Measurements from ENCODE around the gene RIMKLB.
"Not testable (repeated sequence)": the region's sequence is repeated elsewhere in the genome, so short reads cannot be mapped to it uniquely, and the experiment has no call there.

The RIMKLB gene

GRCh38 chr12:8793226-8793625, 95.4 kb downstream of the RIMKLB start:
- H3K36me3 ChIP-seq (ENCODE audit: control insufficient read depth in 4 of 4, insufficient read depth in 4 of 4, low read length in 3 of 4); H3K4me1 ChIP-seq (ENCODE audit: control extremely low read depth in 1 of 4, control insufficient read depth in 4 of 4, insufficient read depth in 4 of 4, low read length in 3 of 4); POLR2A ChIA-PET; H3K27me3 ChIP-seq (replicated peaks in 2 of 5; ENCODE audit: control insufficient read depth in 4 of 5, insufficient read depth in 5 of 5, low read length in 4 of 5); H3K9me3 ChIP-seq (ENCODE audit: control extremely low read depth in 1 of 5, control insufficient read depth in 4 of 5, insufficient read depth in 2 of 5, low read depth in 1 of 5, low read length in 4 of 5); H3K4me3 ChIP-seq (ENCODE audit: control insufficient read depth in 1 of 7, extremely low read depth in 1 of 7, insufficient read depth in 4 of 7, low read depth in 2 of 7, low read length in 6 of 7); DNase-seq; H3K27ac ChIP-seq (ENCODE audit: insufficient read depth in 1 of 2, low read depth in 1 of 2, low read length in 2 of 2, poor library complexity in 1 of 2, severe bottlenecking in 2 of 2); CTCF ChIA-PET: not testable (repeated sequence)
- WGBS (ENCODE audit: insufficient coverage) = no CpG with 5 or more reads among the region's 4 CpGs

GRCh38 chr12:8794611-8795010, 96.8 kb downstream of the RIMKLB start:
- H3K27ac ChIP-seq (ENCODE audit: insufficient read depth in 1 of 2, low read depth in 1 of 2, low read length in 2 of 2, poor library complexity in 1 of 2, severe bottlenecking in 2 of 2); H3K4me1 ChIP-seq (ENCODE audit: control extremely low read depth in 1 of 4, control insufficient read depth in 4 of 4, insufficient read depth in 4 of 4, low read length in 3 of 4); H3K4me3 ChIP-seq (ENCODE audit: control insufficient read depth in 1 of 7, extremely low read depth in 1 of 7, insufficient read depth in 4 of 7, low read depth in 2 of 7, low read length in 6 of 7); H3K36me3 ChIP-seq (ENCODE audit: control insufficient read depth in 4 of 4, insufficient read depth in 4 of 4, low read length in 3 of 4); POLR2A ChIA-PET; CTCF ChIA-PET; DNase-seq; H3K9me3 ChIP-seq (ENCODE audit: control extremely low read depth in 1 of 5, control insufficient read depth in 4 of 5, insufficient read depth in 2 of 5, low read depth in 1 of 5, low read length in 4 of 5); H3K27me3 ChIP-seq (replicated peaks in 2 of 5; ENCODE audit: control insufficient read depth in 4 of 5, insufficient read depth in 5 of 5, low read length in 4 of 5): not testable (repeated sequence)
- 97% methylated on average over 19 of the region's 21 CpGs for WGBS (ENCODE audit: insufficient coverage)

DNA sequence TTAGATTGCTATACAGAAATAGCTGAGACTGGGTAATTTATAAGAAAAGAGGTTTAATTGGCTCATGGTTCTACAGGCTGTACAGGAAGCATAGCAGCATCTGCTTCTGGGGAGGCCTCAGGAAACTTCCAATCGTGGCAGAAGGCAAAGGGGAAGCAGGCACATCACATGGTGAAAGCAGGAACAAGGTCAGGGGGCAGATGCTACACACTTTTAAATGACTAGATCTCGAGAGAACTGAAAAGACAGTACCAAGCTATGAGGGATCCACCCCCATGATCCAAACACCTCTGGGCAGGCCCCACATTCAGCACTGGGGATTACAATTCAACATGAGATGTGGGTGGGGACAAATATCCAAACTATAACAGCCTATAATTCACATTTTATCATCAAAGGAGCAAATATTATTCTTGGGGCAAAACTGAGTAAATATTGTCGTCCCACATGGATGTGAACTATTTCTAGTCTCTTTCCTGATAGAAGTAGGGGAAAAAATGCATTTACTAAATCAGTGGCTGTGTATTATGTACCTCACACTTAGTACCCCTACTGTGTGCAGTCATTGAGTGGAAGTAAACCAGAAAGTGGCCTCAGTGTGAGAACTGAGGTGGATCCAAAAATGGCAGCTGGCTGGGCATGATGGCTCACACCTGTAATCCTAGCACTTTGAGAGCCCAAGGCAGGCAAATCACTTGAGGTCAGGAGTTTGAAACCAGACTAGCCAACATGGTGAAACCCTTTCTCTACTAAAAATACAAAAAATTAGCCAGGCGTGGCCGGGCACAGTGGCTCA, 99.2 kb downstream of the RIMKLB start:
- no peak overlapping the region for H3K4me3 ChIP-seq (ENCODE audit: control insufficient read depth in 1 of 7, extremely low read depth in 1 of 7, insufficient read depth in 4 of 7, low read depth in 2 of 7, low read length in 6 of 7)
- H3K36me3 ChIP-seq (ENCODE audit: control insufficient read depth in 4 of 4, insufficient read depth in 4 of 4, low read length in 3 of 4) = no peaks in the 10 kb centered on the region
- H3K27me3 ChIP-seq (replicated peaks in 2 of 5; ENCODE audit: control insufficient read depth in 4 of 5, insufficient read depth in 5 of 5, low read length in 4 of 5) = no peaks in the 10 kb centered on the region
- CTCF ChIA-PET = interaction anchor here (1.6 kb wide), 1 partner anchor 20 kb away, joined by 4 read pairs; no protein-coding TSS in a partner anchor
- whole genome bisulfite sequencing (ENCODE audit: insufficient coverage) = 93% methylated on average over 5 of the region's 5 CpGs
- no peak overlapping the region for H3K27ac ChIP-seq (ENCODE audit: insufficient read depth in 1 of 2, low read depth in 1 of 2, low read length in 2 of 2, poor library complexity in 1 of 2, severe bottlenecking in 2 of 2)
- no peaks in the 10 kb centered on the region for H3K9me3 ChIP-seq (ENCODE audit: control extremely low read depth in 1 of 5, control insufficient read depth in 4 of 5, insufficient read depth in 2 of 5, low read depth in 1 of 5, low read length in 4 of 5)
- no peak for DNase-seq
- no peaks in the 10 kb centered on the region for H3K4me1 ChIP-seq (ENCODE audit: control extremely low read depth in 1 of 4, control insufficient read depth in 4 of 4, insufficient read depth in 4 of 4, low read length in 3 of 4)
- POLR2A ChIA-PET = no interaction called here

DNA sequence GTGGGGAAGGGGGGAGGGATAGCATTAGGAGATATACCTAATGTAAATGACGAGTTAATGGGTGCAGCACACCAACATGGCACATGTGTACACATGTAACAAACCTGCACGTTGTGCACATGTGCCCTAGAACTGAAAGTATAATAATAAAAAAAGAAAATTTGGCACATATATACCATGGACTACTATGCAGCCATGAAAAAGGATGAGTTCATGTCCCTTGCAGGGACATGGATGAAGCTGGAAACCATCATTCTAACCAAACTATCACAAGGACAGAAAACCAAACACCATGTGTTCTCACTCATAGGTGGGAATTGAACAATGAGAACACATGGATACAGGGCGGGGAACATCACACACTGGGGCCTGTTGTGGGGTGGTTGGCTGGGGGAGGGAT, 103.4 kb downstream of the RIMKLB start:
- H3K9me3 ChIP-seq (ENCODE audit: control extremely low read depth in 1 of 5, control insufficient read depth in 4 of 5, insufficient read depth in 2 of 5, low read depth in 1 of 5, low read length in 4 of 5); H3K27me3 ChIP-seq (replicated peaks in 2 of 5; ENCODE audit: control insufficient read depth in 4 of 5, insufficient read depth in 5 of 5, low read length in 4 of 5); CTCF ChIA-PET; POLR2A ChIA-PET; H3K27ac ChIP-seq (ENCODE audit: insufficient read depth in 1 of 2, low read depth in 1 of 2, low read length in 2 of 2, poor library complexity in 1 of 2, severe bottlenecking in 2 of 2); H3K4me3 ChIP-seq (ENCODE audit: control insufficient read depth in 1 of 7, extremely low read depth in 1 of 7, insufficient read depth in 4 of 7, low read depth in 2 of 7, low read length in 6 of 7); DNase-seq; H3K36me3 ChIP-seq (ENCODE audit: control insufficient read depth in 4 of 4, insufficient read depth in 4 of 4, low read length in 3 of 4); H3K4me1 ChIP-seq (ENCODE audit: control extremely low read depth in 1 of 4, control insufficient read depth in 4 of 4, insufficient read depth in 4 of 4, low read length in 3 of 4): not testable (repeated sequence)
- WGBS (ENCODE audit: insufficient coverage) = no CpG with 5 or more reads among the region's 3 CpGs

DNA sequence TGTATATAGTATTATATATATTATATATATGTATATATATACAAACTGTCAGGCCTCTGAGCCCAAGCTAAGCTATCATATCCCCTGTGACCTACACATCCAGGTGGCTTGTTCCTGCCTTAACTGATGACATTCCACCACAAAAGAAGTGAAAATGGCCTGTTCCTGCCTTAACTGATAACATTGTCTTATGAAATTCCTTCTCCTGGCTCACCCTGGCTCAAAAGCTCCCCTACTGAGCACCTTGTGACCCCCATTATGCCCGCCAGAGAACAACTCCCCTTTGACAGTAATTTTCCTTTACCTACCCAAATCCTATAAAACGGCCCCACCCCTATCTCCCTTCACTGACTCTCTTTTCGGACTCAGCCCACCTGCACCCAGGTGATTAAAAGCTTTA, 107.0 kb downstream of the RIMKLB start:
- not testable (repeated sequence) for H3K9me3 ChIP-seq (ENCODE audit: control extremely low read depth in 1 of 5, control insufficient read depth in 4 of 5, insufficient read depth in 2 of 5, low read depth in 1 of 5, low read length in 4 of 5)

GRCh38 chr12:8805487-8805886, 107.7 kb downstream of the RIMKLB start:
- CTCF ChIA-PET; POLR2A ChIA-PET; H3K27ac ChIP-seq (ENCODE audit: insufficient read depth in 1 of 2, low read depth in 1 of 2, low read length in 2 of 2, poor library complexity in 1 of 2, severe bottlenecking in 2 of 2); H3K9me3 ChIP-seq (ENCODE audit: control extremely low read depth in 1 of 5, control insufficient read depth in 4 of 5, insufficient read depth in 2 of 5, low read depth in 1 of 5, low read length in 4 of 5); H3K4me3 ChIP-seq (ENCODE audit: control insufficient read depth in 1 of 7, extremely low read depth in 1 of 7, insufficient read depth in 4 of 7, low read depth in 2 of 7, low read length in 6 of 7); DNase-seq; H3K27me3 ChIP-seq (replicated peaks in 2 of 5; ENCODE audit: control insufficient read depth in 4 of 5, insufficient read depth in 5 of 5, low read length in 4 of 5); H3K4me1 ChIP-seq (ENCODE audit: control extremely low read depth in 1 of 4, control insufficient read depth in 4 of 4, insufficient read depth in 4 of 4, low read length in 3 of 4); H3K36me3 ChIP-seq (ENCODE audit: control insufficient read depth in 4 of 4, insufficient read depth in 4 of 4, low read length in 3 of 4): not testable (repeated sequence)
- WGBS (ENCODE audit: insufficient coverage) = 93% methylated on average over 11 of the region's 11 CpGs

More for the DNA sequence above, 107.0 kb downstream of the RIMKLB start:
- 88% methylated on average over 1 of the region's 3 CpGs for WGBS (ENCODE audit: insufficient coverage)
- DNase-seq; H3K27me3 ChIP-seq (replicated peaks in 2 of 5; ENCODE audit: control insufficient read depth in 4 of 5, insufficient read depth in 5 of 5, low read length in 4 of 5); CTCF ChIA-PET; H3K27ac ChIP-seq (ENCODE audit: insufficient read depth in 1 of 2, low read depth in 1 of 2, low read length in 2 of 2, poor library complexity in 1 of 2, severe bottlenecking in 2 of 2); H3K4me3 ChIP-seq (ENCODE audit: control insufficient read depth in 1 of 7, extremely low read depth in 1 of 7, insufficient read depth in 4 of 7, low read depth in 2 of 7, low read length in 6 of 7); H3K36me3 ChIP-seq (ENCODE audit: control insufficient read depth in 4 of 4, insufficient read depth in 4 of 4, low read length in 3 of 4); H3K4me1 ChIP-seq (ENCODE audit: control extremely low read depth in 1 of 4, control insufficient read depth in 4 of 4, insufficient read depth in 4 of 4, low read length in 3 of 4): not testable (repeated sequence)
- POLR2A ChIA-PET = interaction anchor here (0.6 kb wide), 1 partner anchor 117 kb away, joined by 3 read pairs; no protein-coding TSS in a partner anchor

DNA sequence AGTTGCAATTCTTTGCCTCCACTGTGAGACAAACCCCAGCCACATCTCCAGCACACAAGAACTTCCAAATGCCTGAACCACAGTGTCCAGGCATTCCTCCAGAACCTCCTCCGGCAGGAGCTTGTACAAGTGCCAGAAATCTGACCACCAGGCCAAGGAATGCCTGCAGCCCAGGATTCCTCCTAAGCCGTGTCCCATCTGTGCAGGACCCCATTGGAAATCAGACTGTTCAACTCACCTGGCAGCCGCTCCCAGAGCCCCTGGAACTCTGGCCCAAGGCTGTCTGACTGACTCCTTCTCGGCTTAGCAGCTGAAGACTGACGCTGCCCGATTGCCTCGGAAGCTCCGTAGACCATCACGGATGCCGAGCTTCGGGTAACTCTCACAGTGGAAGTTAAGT, 109.3 kb downstream of the RIMKLB start:
- POLR2A ChIA-PET; CTCF ChIA-PET; H3K27me3 ChIP-seq (replicated peaks in 2 of 5; ENCODE audit: control insufficient read depth in 4 of 5, insufficient read depth in 5 of 5, low read length in 4 of 5); H3K4me3 ChIP-seq (ENCODE audit: control insufficient read depth in 1 of 7, extremely low read depth in 1 of 7, insufficient read depth in 4 of 7, low read depth in 2 of 7, low read length in 6 of 7); H3K9me3 ChIP-seq (ENCODE audit: control extremely low read depth in 1 of 5, control insufficient read depth in 4 of 5, insufficient read depth in 2 of 5, low read depth in 1 of 5, low read length in 4 of 5); DNase-seq; H3K4me1 ChIP-seq (ENCODE audit: control extremely low read depth in 1 of 4, control insufficient read depth in 4 of 4, insufficient read depth in 4 of 4, low read length in 3 of 4); H3K27ac ChIP-seq (ENCODE audit: insufficient read depth in 1 of 2, low read depth in 1 of 2, low read length in 2 of 2, poor library complexity in 1 of 2, severe bottlenecking in 2 of 2); H3K36me3 ChIP-seq (ENCODE audit: control insufficient read depth in 4 of 4, insufficient read depth in 4 of 4, low read length in 3 of 4): not testable (repeated sequence)
- 100% methylated on average over 4 of the region's 11 CpGs for WGBS (ENCODE audit: insufficient coverage)
